B cell (primary cell): ENCODE measurements around the gene ANAPC2. TPM values are rescaled to one million over a fixed set of nuclear protein-coding genes. Genes with fewer than 3 reads are reported as not detected.
A peak's percentile ranks its signal among the peaks of the same experiment; 100 is the strongest.

ENCODE experiments used
- ATAC-seq: fragments of 200-7000 bp; cut with Tn5 transposase; one replicate; pipeline ENCODE4 v1.10.0; 2021; ENCODE audit warnings: low read depth, mild to moderate bottlenecking, moderate number of reproducible peaks, moderate library complexity
- CTCF ChIA-PET: fragments of 350-600 bp; sonication (Branson Sonifier 250); formaldehyde crosslinking; loops from one replicate; lab custom pipeline; 2021; ENCODE audit warnings: antibody characterized with exemption, inconsistent platforms; lab: Charles Lee
- POLR2A ChIA-PET: fragments of 350-600 bp; sonication (Branson Sonifier 250); formaldehyde crosslinking; loops from one replicate; lab custom pipeline; 2021; ENCODE audit warnings: antibody characterized with exemption; lab: Charles Lee
- DNase-seq: peaks from one replicate; pipeline ENCODE4 v3.0.0; 2013
- H2AFZ ChIP-seq: 2 replicates; pipeline ENCODE4 v1.6.1; 2012; ENCODE audit warnings: mild to moderate bottlenecking, low read depth, low read length; ENCODE audit not compliant: insufficient read depth, poor library complexity, severe bottlenecking
- H3K27ac ChIP-seq, 2 donors: 1 replicate in 1 of 2; 2 replicates in 1 of 2; pipeline ENCODE4 v1.5.1; 2012 to 2013; ENCODE audit warnings: low read length in 2 of 2, mild to moderate bottlenecking in 2 of 2, moderate library complexity in 1 of 2
- H3K27me3 ChIP-seq, 4 experiments: fragments of 200-600 bp in 1 of 4; sonication (generic) in 1 of 4; replicated peaks in 1 of 4; 1 replicate in 2 of 4; 2 replicates in 2 of 4; pipeline versions ENCODE4 v1.6.1 to v1.7.0; 2013 to 2016; ENCODE audit warnings: low read length in 3 of 4, mild to moderate bottlenecking in 2 of 4, mixed read lengths in 1 of 4, moderate library complexity in 1 of 4; ENCODE audit not compliant: insufficient read depth in 4 of 4, control insufficient read depth in 3 of 4; ENCODE audit errors: control extremely low read depth in 1 of 4
- H3K36me3 ChIP-seq, 2 experiments: replicated peaks in 1 of 2; 1 replicate in 1 of 2; 2 replicates in 1 of 2; pipeline versions ENCODE4 v1.6.1 to v1.7.1; 2013; ENCODE audit warnings: low read length in 1 of 2; ENCODE audit not compliant: insufficient read depth in 2 of 2, control insufficient read depth in 1 of 2; ENCODE audit errors: control extremely low read depth in 1 of 2, extremely low read depth in 1 of 2
- H3K4me1 ChIP-seq, 2 donors: fragments of 200-600 bp in 1 of 2; sonication (generic) in 1 of 2; 1 replicate in 1 of 2; 2 replicates in 1 of 2; pipeline versions ENCODE4 v1.5.1 to v1.6.1; 2013 to 2017; ENCODE audit warnings: low read length in 2 of 2; ENCODE audit not compliant: control insufficient read depth in 2 of 2, insufficient read depth in 2 of 2
- H3K4me2 ChIP-seq: replicated peaks from 2 replicates; pipeline ENCODE3; 2012; ENCODE audit warnings: mild to moderate bottlenecking, low read depth, low read length; ENCODE audit not compliant: poor library complexity, severe bottlenecking
- H3K4me3 ChIP-seq, 5 experiments: fragments of 200-600 bp in 1 of 5; sonication (generic) in 1 of 5; 1 replicate in 3 of 5; 2 replicates in 2 of 5; pipeline versions ENCODE4 v1.5.1 to v1.7.0; 2011 to 2016; ENCODE audit warnings: low read length in 4 of 5, mild to moderate bottlenecking in 4 of 5, low read depth in 2 of 5, control low read depth in 1 of 5, moderate library complexity in 1 of 5; ENCODE audit not compliant: insufficient read depth in 1 of 5; ENCODE audit errors: control extremely low read depth in 1 of 5, extremely low read depth in 1 of 5
- H3K79me2 ChIP-seq: fragments of 200-600 bp; sonication (generic); one replicate; pipeline ENCODE4 v1.6.0; 2016; ENCODE audit warnings: low read length; ENCODE audit not compliant: control insufficient read depth, insufficient read depth
- H3K9ac ChIP-seq: fragments of 200-600 bp; sonication (generic); 2 replicates; pipeline ENCODE4 v1.6.1; 2017; ENCODE audit warnings: mild to moderate bottlenecking, low read length, moderate library complexity
- H3K9me3 ChIP-seq, 3 donors: one replicate each; pipeline versions ENCODE4 v1.6.1 to v1.7.1; 2013; ENCODE audit warnings: low read length in 2 of 3; ENCODE audit not compliant: control insufficient read depth in 2 of 3, insufficient read depth in 1 of 3; ENCODE audit errors: control extremely low read depth in 1 of 3
- H4K20me1 ChIP-seq: 2 replicates; pipeline ENCODE4 v1.6.0; 2012; ENCODE audit warnings: mild to moderate bottlenecking, low read length; ENCODE audit not compliant: insufficient read depth, control insufficient read depth, poor library complexity, severe bottlenecking
- H3K27ac Mint-ChIP-seq: one replicate; pipeline ENCODE4 v1.8.0; 2021; ENCODE audit warnings: mixed read lengths
- H3K27me3 Mint-ChIP-seq: one replicate; pipeline ENCODE4 v1.8.0; 2021; ENCODE audit warnings: mixed read lengths
- H3K4me1 Mint-ChIP-seq: one replicate; pipeline ENCODE4 v1.8.0; 2021; ENCODE audit warnings: mixed read lengths
- H3K4me3 Mint-ChIP-seq: one replicate; pipeline ENCODE4 v1.8.0; 2021; ENCODE audit warnings: mixed read lengths
- H3K9me3 Mint-ChIP-seq: one replicate; pipeline ENCODE4 v1.8.0; 2022; ENCODE audit warnings: mixed read lengths; ENCODE audit not compliant: insufficient read depth
- CTCF ChIP-seq: fragments of 200-600 bp; IDR thresholded peaks from one replicate; pipeline ENCODE4 v1.8.0; 2022; ENCODE audit warnings: antibody characterized with exemption, mild to moderate bottlenecking
- EZH2 ChIP-seq: IDR thresholded peaks from 2 replicates; pipeline ENCODE4 v1.6.1; 2012; ENCODE audit warnings: borderline replicate concordance, low read depth, mild to moderate bottlenecking, moderate library complexity, low read length; ENCODE audit not compliant: insufficient read depth, poor library complexity, severe bottlenecking
- WGBS: methylation state at CpG from one replicate; pipeline ENCODE4 v1.1.5; 2013; ENCODE audit warnings: missing lambda C conversion rate; ENCODE audit not compliant: insufficient coverage; 5-methylcytosine and 5-hydroxymethylcytosine counted together
- intact Hi-C: fragments of 100-400 bp; cut with micrococcal nuclease; formaldehyde crosslinking; loops from one replicate; pipeline ENCODE4 v1.10.0; 2022
- polyA plus RNA-seq: library from polyadenylated mRNA; depleted of rRNA; stranded (reverse); fragments of >200 nt; gene quantifications from 2 replicates; pipeline ENCODE4 v1.2.3, GENCODE V29; 2012
- total RNA-seq, 2 donors: library from RNA; stranded (reverse); fragments of 120-200 nt in 1 of 2; gene quantifications; 1 replicate in 1 of 2; 2 replicates in 1 of 2; pipeline versions ENCODE4 v1.2.3 to v1.2.4, GENCODE V29; 2013 to 2022

ANAPC2 gene
- total and polyA plus RNA-seq, 2 donors (not counting 1 experiment from before 2014, with no cell fraction given) = 121 to 127 TPM

- intact Hi-C loops = no loop called here
- Histone ChIP-seq H2AFZ (no peak overlapping the region), H3K27ac (no peak overlapping the region), H3K9me3 (peaks cover 0 to 37% (median 0%) of the 10 kb centered on the region in 3 donors), H4K20me1 (no peaks in the 10 kb centered on the region), H3K4me1 (peaks cover 22 to 34% of the 10 kb centered on the region in 2 donors), H3K79me2 (no peaks in the 10 kb centered on the region), H3K4me2 (no peak overlapping the region), H3K4me3 (no peak overlapping the region), H3K27me3 (peaks cover 0 to 87% (median 31%) of the 10 kb centered on the region in 4 experiments), H3K36me3 (no peaks in the 10 kb centered on the region), H3K9ac (no peak overlapping the region)
- no peaks in the 10 kb centered on the region for H3K9me3 Mint-ChIP-seq
- 50% methylated on average over 54 of the region's 56 CpGs for WGBS
- ChIA-PET POLR2A (interaction anchor here (0.6 kb wide), 1 partner anchor 33 kb away, joined by 9 read pairs; no protein-coding TSS in a partner anchor), CTCF (no interaction called here)
- H3K4me3 Mint-ChIP-seq = no peak overlapping the region
- DNase-seq (no peak), ATAC-seq (no peak)
- TF ChIP-seq EZH2 (no peak), CTCF (no peak)
- H3K27me3 Mint-ChIP-seq = peaks cover 46% of the 10 kb centered on the region
- H3K4me1 Mint-ChIP-seq = peaks cover 27% of the 10 kb centered on the region
- no peak overlapping the region for H3K27ac Mint-ChIP-seq
Measured at GRCh38 chr9:137160716-137161557, 27.4 kb downstream of the ANAPC2 start.

GRCh38 chr9:137160054-137160425 is 28.3 kb downstream of the ANAPC2 start:
- DNase-seq = no peak
- peaks cover 47% of the 10 kb centered on the region for H3K27me3 Mint-ChIP-seq
- no peak overlapping the region for H3K4me2 ChIP-seq
- POLR2A ChIA-PET = no interaction called here
- no peak overlapping the region for H3K4me3 ChIP-seq
- H3K27ac ChIP-seq = no peak overlapping the region
- peaks cover 22 to 34% of the 10 kb centered on the region in 2 donors for H3K4me1 ChIP-seq
- no peak overlapping the region for H2AFZ ChIP-seq
- peaks cover 0 to 87% (median 26%) of the 10 kb centered on the region in 4 experiments for H3K27me3 ChIP-seq
- H3K9me3 Mint-ChIP-seq = no peaks in the 10 kb centered on the region
- intact Hi-C loops = no loop called here
- H4K20me1 ChIP-seq = no peaks in the 10 kb centered on the region
- H3K79me2 ChIP-seq = no peaks in the 10 kb centered on the region
- H3K9ac ChIP-seq = no peak overlapping the region
- no peak overlapping the region for H3K4me3 Mint-ChIP-seq
- CTCF ChIA-PET = no interaction called here
- peaks cover 29% of the 10 kb centered on the region for H3K4me1 Mint-ChIP-seq
- no peak for ATAC-seq
- TF ChIP-seq CTCF (no peak), EZH2 (no peak)
- peaks cover 0 to 38% (median 0%) of the 10 kb centered on the region in 3 donors for H3K9me3 ChIP-seq
- H3K27ac Mint-ChIP-seq = peak overlapping the region; percentile 11
- no peaks in the 10 kb centered on the region for H3K36me3 ChIP-seq
- WGBS = 70% methylated on average over 17 of the region's 17 CpGs
